ENCODE results near the gene TRPV4.

GRCh38 chr12:109807954-109808643 lies 25.1 kb downstream of the TRPV4 start:
- no peak for TF ChIP-seq CTCF (IDR thresholded peaks at IDR 0.05)
- no peak for TF ChIP-seq NR3C1 (CRISPR knock-in tag; conservative IDR thresholded peaks at IDR 0.05; ENCODE audit: low read depth)
- no peak for TF ChIP-seq ZNF317 (CRISPR knock-in tag; IDR thresholded peaks at IDR 0.05; ENCODE audit: borderline replicate concordance, low read depth)
